K562 (cell line): ENCODE data around the gene EXD2. TPM values are rescaled to one million over a fixed set of nuclear protein-coding genes. Genes with fewer than 3 reads are reported as not detected.

Source experiments
- ATAC-seq: fragments of 200-7000 bp; cut with Tn5 transposase; 3 replicates; pipeline ENCODE4 v1.9.1; 2020; ENCODE audit warnings: moderate library complexity
- BruUV-seq: library from RNA; stranded (reverse); fragments of 400-500 nt; replicated peaks from 2 replicates; lab custom pipeline; 2021; lab: Mats Ljungman, UMichigan
- CTCF ChIA-PET: fragments of 300-600 bp; formaldehyde crosslinking; extraction: SDS; loops from one replicate; lab custom pipeline; 2021; ENCODE audit warnings: low intra/inter-chr PET ratio; lab: Yijun Ruan, JAX
- POLR2A ChIA-PET: fragments of 300-600, 350-650 bp; sonication (Branson Sonifier 250); formaldehyde crosslinking; extraction: SDS; loops from one replicate; lab custom pipeline; 2021; ENCODE audit warnings: antibody characterized with exemption, inconsistent platforms; lab: Yijun Ruan, JAX
- DNase-seq, 4 experiments: peaks; one replicate each; pipeline versions ENCODE4 v3.0.0 to v3.0.0-alpha.2; 2011 to 2018; ENCODE audit warnings: low spot score in 3 of 4, mixed read lengths in 3 of 4; ENCODE audit errors: extremely low read depth in 1 of 4
- FAIRE-seq: peaks from 2 replicates; lab custom pipeline; 2011; peaks lifted over from hg19 to GRCh38; lab: Jason Lieb, UNC
- H2AFZ ChIP-seq: 2 replicates; pipeline ENCODE4 v1.6.0; 2011; ENCODE audit warnings: low read depth, low read length, control low read depth, inconsistent platforms
- H3K27ac ChIP-seq: fragments of 200-600 bp; 3 replicates; pipeline ENCODE4 v1.8.0; 2011; ENCODE audit warnings: low read depth, mild to moderate bottlenecking, control low read depth, inconsistent platforms, low read length, moderate library complexity, mixed read lengths; ENCODE audit errors: extremely low read depth
- H3K27me3 ChIP-seq, 2 experiments: fragments of 300-600 bp in 1 of 2; 2 replicates in 1 of 2; 3 replicates in 1 of 2; pipeline versions ENCODE4 v1.6.0 to v1.8.0; 2011; ENCODE audit warnings: inconsistent platforms in 2 of 2, low read length in 2 of 2, mild to moderate bottlenecking in 1 of 2, mixed read lengths in 1 of 2, moderate library complexity in 1 of 2; ENCODE audit not compliant: control insufficient read depth in 2 of 2, insufficient read depth in 2 of 2
- H3K36me3 ChIP-seq: fragments of 300-600 bp; 3 replicates; pipeline ENCODE4 v1.8.0; 2011; ENCODE audit warnings: mild to moderate bottlenecking, low read length, inconsistent platforms; ENCODE audit not compliant: control insufficient read depth, insufficient read depth
- H3K4me1 ChIP-seq, 2 experiments: fragments of 200-600 bp in 1 of 2; replicated peaks in 1 of 2; 2 replicates in 1 of 2; 3 replicates in 1 of 2; pipeline versions ENCODE4 v1.5.1 to v1.8.0; 2011; ENCODE audit warnings: inconsistent platforms in 2 of 2, low read length in 2 of 2, mild to moderate bottlenecking in 1 of 2, mixed read lengths in 1 of 2, moderate library complexity in 1 of 2; ENCODE audit not compliant: control insufficient read depth in 2 of 2, insufficient read depth in 2 of 2
- H3K4me2 ChIP-seq: 2 replicates; pipeline ENCODE4 v1.6.1; 2011; ENCODE audit warnings: low read length, control low read depth, inconsistent platforms, mixed read lengths; ENCODE audit not compliant: insufficient read depth
- H3K4me3 ChIP-seq: fragments of 200-600 bp; sonication (generic), shearing (Covaris generic); 2 replicates; pipeline ENCODE4 v1.5.1; 2016; ENCODE audit warnings: control low read depth, inconsistent platforms
- H3K79me2 ChIP-seq: fragments of 200-600 bp; 3 replicates; pipeline ENCODE4 v1.8.0; 2011; ENCODE audit warnings: low read length, inconsistent platforms; ENCODE audit not compliant: control insufficient read depth, insufficient read depth
- H3K9ac ChIP-seq, 2 experiments: 2 replicates each; pipeline versions ENCODE4 v1.6.0 to v1.6.1; 2011; ENCODE audit warnings: low read depth in 2 of 2, low read length in 2 of 2, control low read depth in 1 of 2, inconsistent platforms in 1 of 2, mild to moderate bottlenecking in 1 of 2, mixed read lengths in 1 of 2; ENCODE audit not compliant: insufficient read depth in 1 of 2
- H3K9me1 ChIP-seq: one replicate; pipeline ENCODE4 v1.6.0; 2011; ENCODE audit warnings: inconsistent platforms, mild to moderate bottlenecking, low read length, moderate library complexity; ENCODE audit not compliant: control insufficient read depth, insufficient read depth
- H3K9me3 ChIP-seq: replicated peaks from 2 replicates; pipeline ENCODE4 v1.5.1; 2011; ENCODE audit warnings: low read depth, low read length, inconsistent platforms; ENCODE audit not compliant: control insufficient read depth, insufficient read depth
- H4K20me1 ChIP-seq: replicated peaks from 2 replicates; pipeline ENCODE4 v1.6.1; 2011; ENCODE audit warnings: low read length, inconsistent platforms, mixed read lengths; ENCODE audit not compliant: control insufficient read depth, insufficient read depth
- FOXP1 ChIP-seq: sonication (generic); formaldehyde crosslinking; IDR thresholded peaks from 2 replicates; pipeline ENCODE4 v1.8.0; 2022; ENCODE audit warnings: mild to moderate bottlenecking, missing genetic modification reagents
- NFE2 ChIP-seq: IDR thresholded peaks from 2 replicates; pipeline ENCODE4 v1.6.1; 2014; ENCODE audit warnings: antibody characterized with exemption, low read depth
- TAL1 ChIP-seq: fragments of 450-650 bp; IDR thresholded peaks from 2 replicates; pipeline ENCODE4 v1.6.1; 2016; ENCODE audit warnings: mild to moderate bottlenecking
- YY1 ChIP-seq, 3 experiments: IDR thresholded peaks; 2 replicates each; pipeline ENCODE4 v1.6.1; 2011; ENCODE audit warnings: low read length in 2 of 3, mild to moderate bottlenecking in 2 of 3, moderate library complexity in 2 of 3, borderline replicate concordance in 1 of 3, control low read depth in 1 of 3, low read depth in 1 of 3; ENCODE audit not compliant: insufficient read depth in 3 of 3, insufficient replicate concordance in 2 of 3, control insufficient read depth in 1 of 3, insufficient read length in 1 of 3; ENCODE audit errors: extremely low read depth in 1 of 3
- WGBS: fragments of 100-300 bp; shearing (Covaris generic); methylation state at CpG from one replicate; pipeline ENCODE4 v1.1.6; 2016; ENCODE audit warnings: low coverage, mixed read lengths; ENCODE audit not compliant: insufficient coverage; ENCODE audit errors: missing lambda C conversion rate; 5-methylcytosine and 5-hydroxymethylcytosine counted together
- in situ Hi-C: fragments of 300-500 bp; cut with MboI; formaldehyde crosslinking; loops from 4 replicates; pipeline ENCODE4 v1.15.0; 2018; ENCODE audit warnings: inconsistent platforms, mixed read lengths
- intact Hi-C: fragments of 100-400 bp; cut with micrococcal nuclease; formaldehyde crosslinking; loops from 2 replicates; pipeline ENCODE4 v1.14.2; 2022
- polyA plus RNA-seq, 8 experiments: library from polyadenylated mRNA; depleted of rRNA in 4 of 8; stranded (reverse) in 5 of 8; unstranded in 3 of 8; fragments of >200 nt; fragmentation: Nextera tagmentation in 2 of 8; fragmentation: Illumina TruSeq in 1 of 8; extraction: Ambion mirVana in 2 of 8; extraction: Trizol in 1 of 8; gene quantifications; 2 replicates each; pipeline versions ENCODE4 v1.2.1 to v1.2.3, GENCODE V29; 2011 to 2014; ENCODE audit warnings: inconsistent platforms in 1 of 8, missing spikeins in 1 of 8
- total RNA-seq, 7 experiments: library from RNA; depleted of rRNA in 6 of 7; stranded (reverse); fragments of >200 nt in 6 of 7; fragmentation: Illumina TruSeq in 2 of 7; extraction: Trizol in 2 of 7; gene quantifications; 2 replicates each; pipeline versions ENCODE4 v1.2.1 to v1.2.3, GENCODE V29; 2011 to 2021; ENCODE audit warnings: low replicate concordance in 1 of 7
- TF ChIP-seq, protein P1 (sequence below): sonication (generic); formaldehyde crosslinking; IDR thresholded peaks from 2 replicates; pipeline ENCODE4 v1.8.1; 2023; ENCODE audit warnings: mild to moderate bottlenecking, missing genetic modification reagents
- TF ChIP-seq, protein P2 (sequence below): fragments of 450-650 bp; IDR thresholded peaks from 2 replicates; pipeline ENCODE4 v1.6.1; 2014; ENCODE audit warnings: low read depth, mild to moderate bottlenecking, moderate library complexity, borderline replicate concordance

The EXD2 gene
- total and polyA plus RNA-seq, 9 of the 15 experiments (the other 6 are each of a cell fraction or from before 2014, with no cell fraction given) = 1.6 to 7.5 (median 3.7) TPM

DNA sequence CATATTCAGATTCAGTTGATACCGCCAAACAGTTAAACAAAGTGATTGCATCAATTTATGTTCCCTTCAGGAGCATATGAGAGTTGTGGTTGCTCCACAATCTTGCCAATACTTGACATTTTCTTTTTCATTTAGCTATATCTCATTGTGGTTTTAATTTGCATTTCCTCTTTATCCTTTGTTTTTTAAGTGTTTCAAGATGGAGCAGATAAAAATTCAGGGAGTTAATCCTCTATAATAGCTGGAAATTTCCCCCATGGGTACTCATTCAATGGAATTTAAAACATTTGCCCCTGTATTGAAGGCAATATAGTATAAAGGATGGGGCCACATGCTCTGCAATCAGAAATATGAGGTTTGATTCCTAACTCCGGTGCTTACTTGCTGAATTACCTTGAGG lies 1.1 kb upstream of the EXD2 start:
- Histone ChIP-seq H3K9me3 (no peaks in the 10 kb centered on the region), H3K4me1 (peaks cover 0 to 5% of the 10 kb centered on the region in 2 experiments; a peak in 2 of 5 replicates), H3K36me3 (no peaks in the 10 kb centered on the region), H4K20me1 (no peaks in the 10 kb centered on the region)
- in situ Hi-C loops = no loop called here
- 51% methylated on average over 2 of the region's 2 CpGs for WGBS
- POLR2A ChIA-PET = interaction anchor here (1.1 kb wide), 1 partner anchor 12 kb away, joined by 3 read pairs; no protein-coding TSS in a partner anchor
- intact Hi-C loops = loop anchor here (5.0 kb wide), 1 partner anchor 38 kb away; the partner anchor contains the start of gene DCAF5
- FAIRE-seq (no peak), ATAC-seq (no peak)
- TF ChIP-seq NFE2 (no peak), YY1 (IDR thresholded peaks at IDR 0.05; ENCODE audit: borderline replicate concordance in 1 of 3, control insufficient read depth in 1 of 3, extremely low read depth in 1 of 3, insufficient read depth in 3 of 3, insufficient read length in 1 of 3, insufficient replicate concordance in 2 of 3, low read depth in 1 of 3, low read length in 2 of 3) (no peak), TAL1 (no peak), FOXP1 (CRISPR knock-in tag) (no peak)
- TF ChIP-seq, protein P1, sequence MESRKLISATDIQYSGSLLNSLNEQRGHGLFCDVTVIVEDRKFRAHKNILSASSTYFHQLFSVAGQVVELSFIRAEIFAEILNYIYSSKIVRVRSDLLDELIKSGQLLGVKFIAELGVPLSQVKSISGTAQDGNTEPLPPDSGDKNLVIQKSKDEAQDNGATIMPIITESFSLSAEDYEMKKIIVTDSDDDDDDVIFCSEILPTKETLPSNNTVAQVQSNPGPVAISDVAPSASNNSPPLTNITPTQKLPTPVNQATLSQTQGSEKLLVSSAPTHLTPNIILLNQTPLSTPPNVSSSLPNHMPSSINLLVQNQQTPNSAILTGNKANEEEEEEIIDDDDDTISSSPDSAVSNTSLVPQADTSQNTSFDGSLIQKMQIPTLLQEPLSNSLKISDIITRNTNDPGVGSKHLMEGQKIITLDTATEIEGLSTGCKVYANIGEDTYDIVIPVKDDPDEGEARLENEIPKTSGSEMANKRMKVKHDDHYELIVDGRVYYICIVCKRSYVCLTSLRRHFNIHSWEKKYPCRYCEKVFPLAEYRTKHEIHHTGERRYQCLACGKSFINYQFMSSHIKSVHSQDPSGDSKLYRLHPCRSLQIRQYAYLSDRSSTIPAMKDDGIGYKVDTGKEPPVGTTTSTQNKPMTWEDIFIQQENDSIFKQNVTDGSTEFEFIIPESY = no peak
- TF ChIP-seq, protein P2, sequence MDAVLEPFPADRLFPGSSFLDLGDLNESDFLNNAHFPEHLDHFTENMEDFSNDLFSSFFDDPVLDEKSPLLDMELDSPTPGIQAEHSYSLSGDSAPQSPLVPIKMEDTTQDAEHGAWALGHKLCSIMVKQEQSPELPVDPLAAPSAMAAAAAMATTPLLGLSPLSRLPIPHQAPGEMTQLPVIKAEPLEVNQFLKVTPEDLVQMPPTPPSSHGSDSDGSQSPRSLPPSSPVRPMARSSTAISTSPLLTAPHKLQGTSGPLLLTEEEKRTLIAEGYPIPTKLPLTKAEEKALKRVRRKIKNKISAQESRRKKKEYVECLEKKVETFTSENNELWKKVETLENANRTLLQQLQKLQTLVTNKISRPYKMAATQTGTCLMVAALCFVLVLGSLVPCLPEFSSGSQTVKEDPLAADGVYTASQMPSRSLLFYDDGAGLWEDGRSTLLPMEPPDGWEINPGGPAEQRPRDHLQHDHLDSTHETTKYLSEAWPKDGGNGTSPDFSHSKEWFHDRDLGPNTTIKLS = no peak
- TF ChIP-seq, all 486 proteins: peak for 0
- DNase-seq = no peak
- no peak overlapping the region for H3K27ac ChIP-seq
- no peak overlapping the region for H3K4me2 ChIP-seq
- H3K9me1 ChIP-seq = no peaks in the 10 kb centered on the region
- H2AFZ ChIP-seq = no peak overlapping the region; the same call in 1 of the 2 replicates
- H3K9ac ChIP-seq = no peak overlapping the region
- H3K4me3 ChIP-seq = no peak overlapping the region
- H3K27me3 ChIP-seq = no peaks in the 10 kb centered on the region
- BruUV-seq = no TSS peak
- CTCF ChIA-PET = no interaction called here
- peaks cover 5% of the 10 kb centered on the region for H3K79me2 ChIP-seq
